NCI-H1436 (cell line): ENCODE data around the gene PCCA.

Experiments used
- DNase-seq: peaks from one replicate; lab custom pipeline; 2025; lab: John Stamatoyannopoulos, UW

The PCCA gene

GRCh38 chr13:100433475-100433874 lies 344.6 kb downstream of the PCCA start:
- no peak for DNase-seq

GRCh38 chr13:100434010-100434763 lies 345.3 kb downstream of the PCCA start:
- DNase-seq, result no peak

GRCh38 chr13:100436099-100436498 lies 347.2 kb downstream of the PCCA start:
- DNase-seq, result no peak

- DNase-seq, result no peak
Observed at GRCh38 chr13:100438059-100438788, 349.3 kb downstream of the PCCA start.

GRCh38 chr13:100439247-100439970 lies 350.5 kb downstream of the PCCA start:
- no peak for DNase-seq

GRCh38 chr13:100440751-100441425 lies 352.0 kb downstream of the PCCA start:
- DNase-seq, result no peak

GRCh38 chr13:100442095-100442832 lies 353.4 kb downstream of the PCCA start:
- no peak for DNase-seq

- no peak for DNase-seq
Observed at GRCh38 chr13:100443278-100443997, 354.5 kb downstream of the PCCA start.

- no peak for DNase-seq
Observed at GRCh38 chr13:100443998-100444328, 355.1 kb downstream of the PCCA start.

GRCh38 chr13:100447831-100448230 lies 358.9 kb downstream of the PCCA start:
- no peak for DNase-seq

- no peak for DNase-seq
Observed at GRCh38 chr13:100451923-100452322, 363.0 kb downstream of the PCCA start.

- no peak for DNase-seq
Observed at GRCh38 chr13:100454876-100455275, 366.0 kb downstream of the PCCA start.

GRCh38 chr13:100458673-100459072 lies 369.8 kb downstream of the PCCA start:
- DNase-seq, result no peak

- DNase-seq, result no peak
Observed at GRCh38 chr13:100459747-100460146, 370.9 kb downstream of the PCCA start.

GRCh38 chr13:100460266-100460665 lies 371.4 kb downstream of the PCCA start:
- DNase-seq, result no peak

GRCh38 chr13:100460791-100461190 lies 371.9 kb downstream of the PCCA start:
- DNase-seq, result no peak

GRCh38 chr13:100461309-100462030 lies 372.6 kb downstream of the PCCA start:
- no peak for DNase-seq

- no peak for DNase-seq
Observed at GRCh38 chr13:100464006-100464405, 375.1 kb downstream of the PCCA start.

GRCh38 chr13:100465558-100465957 lies 376.7 kb downstream of the PCCA start:
- no peak for DNase-seq

GRCh38 chr13:100470866-100471505 lies 382.1 kb downstream of the PCCA start:
- no peak for DNase-seq
